ENCODE results near the gene KIAA1217.

The KIAA1217 gene

GRCh38 chr10:24339387-24339786 lies 130.4 kb downstream of the KIAA1217 start:
- DNase-seq (ENCODE audit: low spot score), result no peak
- TF ChIP-seq CTCF (IDR thresholded peaks at IDR 0.05; ENCODE audit: extremely low read depth, missing control alignments), result no peak

GRCh38 chr10:24340446-24340845 lies 131.5 kb downstream of the KIAA1217 start:
- DNase-seq (ENCODE audit: low spot score), result no peak
- no peak for TF ChIP-seq CTCF (IDR thresholded peaks at IDR 0.05; ENCODE audit: extremely low read depth, missing control alignments)

- TF ChIP-seq CTCF (IDR thresholded peaks at IDR 0.05; ENCODE audit: extremely low read depth, missing control alignments), result no peak
- DNase-seq (ENCODE audit: low spot score), result no peak
Measured at GRCh38 chr10:24340883-24341282, 131.9 kb downstream of the KIAA1217 start.

- TF ChIP-seq CTCF (IDR thresholded peaks at IDR 0.05; ENCODE audit: extremely low read depth, missing control alignments), result no peak
- no peak for DNase-seq (ENCODE audit: low spot score)
Measured at GRCh38 chr10:24341371-24341770, 132.4 kb downstream of the KIAA1217 start.

- no peak for TF ChIP-seq CTCF (IDR thresholded peaks at IDR 0.05; ENCODE audit: extremely low read depth, missing control alignments)
- no peak for DNase-seq (ENCODE audit: low spot score)
Measured at GRCh38 chr10:24341897-24342296, 133.0 kb downstream of the KIAA1217 start.

- no peak for TF ChIP-seq CTCF (IDR thresholded peaks at IDR 0.05; ENCODE audit: extremely low read depth, missing control alignments)
- DNase-seq (ENCODE audit: low spot score), result no peak
Measured at GRCh38 chr10:24343686-24344085, 134.7 kb downstream of the KIAA1217 start.

- no peak for TF ChIP-seq CTCF (IDR thresholded peaks at IDR 0.05; ENCODE audit: extremely low read depth, missing control alignments)
- DNase-seq (ENCODE audit: low spot score), result no peak
Measured at GRCh38 chr10:24344279-24344678, 135.3 kb downstream of the KIAA1217 start.

Data from GM20000 (cell line).